SU-DHL-6 (cell line): ENCODE data around the gene TRIM7.

Experiments
- H2AFZ ChIP-seq: fragments of 200-600 bp; sonication (generic); 2 replicates; pipeline ENCODE4 v1.6.1; 2014; ENCODE audit warnings: low read depth, mild to moderate bottlenecking, moderate library complexity, mixed read lengths, antibody characterized with exemption, low read length; ENCODE audit not compliant: severe bottlenecking
- H3F3A ChIP-seq: fragments of 200-600 bp; shearing (Covaris generic); 2 replicates; pipeline ENCODE4 v1.6.0; 2016; ENCODE audit warnings: antibody characterized with exemption, mild to moderate bottlenecking; ENCODE audit not compliant: insufficient read depth
- H3K27ac ChIP-seq: fragments of 200-600 bp; sonication (generic); 2 replicates; pipeline ENCODE4 v1.5.1; 2016; ENCODE audit warnings: low read depth, mild to moderate bottlenecking, low read length, moderate library complexity, mixed read lengths
- H3K27me3 ChIP-seq: fragments of 200-600 bp; sonication (generic), shearing (Covaris generic); 2 replicates; pipeline ENCODE4 v1.6.0; 2014; ENCODE audit warnings: mild to moderate bottlenecking, low read length
- H3K36me3 ChIP-seq: fragments of 200-600 bp; sonication (generic); 2 replicates; pipeline ENCODE4 v1.6.1; 2014; ENCODE audit warnings: mild to moderate bottlenecking, low read length, mixed read lengths
- H3K4me2 ChIP-seq: fragments of 300-600, 200-600 bp; shearing (Covaris generic), sonication (generic); 2 replicates; pipeline ENCODE4 v1.6.0; 2014; ENCODE audit warnings: low read length, low read depth, mild to moderate bottlenecking; ENCODE audit not compliant: poor library complexity, severe bottlenecking
- H3K4me3 ChIP-seq: fragments of 200-600 bp; sonication (generic); 2 replicates; pipeline ENCODE4 v1.5.1; 2014; ENCODE audit warnings: antibody characterized with exemption, low read length, mild to moderate bottlenecking, mixed read lengths; ENCODE audit not compliant: insufficient read depth, poor library complexity, severe bottlenecking
- H3K79me2 ChIP-seq: fragments of 200-600 bp; sonication (generic); 2 replicates; pipeline ENCODE4 v1.6.1; 2014; ENCODE audit warnings: mild to moderate bottlenecking, low read length, moderate library complexity; ENCODE audit not compliant: insufficient read depth
- H3K9ac ChIP-seq: fragments of 200-600 bp; sonication (generic); 2 replicates; pipeline ENCODE4 v1.7.0; 2014; ENCODE audit warnings: mild to moderate bottlenecking, low read length
- H3K9me2 ChIP-seq: fragments of 200-600 bp; sonication (generic); replicated peaks from 2 replicates; pipeline ENCODE4 v1.6.1; 2014; ENCODE audit warnings: low read length; ENCODE audit not compliant: insufficient read depth
- H3K9me3 ChIP-seq: fragments of 200-600 bp; sonication (generic); 2 replicates; pipeline ENCODE4 v1.6.1; 2014; ENCODE audit warnings: low read length, mixed read lengths; ENCODE audit not compliant: insufficient read depth
- H4K20me1 ChIP-seq: fragments of 200-600 bp; sonication (generic); 2 replicates; pipeline ENCODE4 v1.6.1; 2014; ENCODE audit warnings: low read depth, mild to moderate bottlenecking, antibody characterized with exemption, low read length, moderate library complexity, mixed read lengths
- EZH2phosphoT487 ChIP-seq: fragments of 200-600 bp; sonication (generic), shearing (Covaris generic); conservative IDR thresholded peaks from 2 replicates; pipeline ENCODE4 v1.6.1; 2018; ENCODE audit warnings: mild to moderate bottlenecking, antibody characterized with exemption, low read length, moderate library complexity, mixed read lengths
- TF ChIP-seq, protein P1 (sequence below): fragments of 200-600 bp; sonication (generic); IDR thresholded peaks from one replicate; pipeline ENCODE4 v1.5.1; 2017; ENCODE audit warnings: antibody characterized with exemption, mild to moderate bottlenecking, low read length, moderate library complexity; ENCODE audit not compliant: insufficient read depth, poor library complexity, severe bottlenecking

The TRIM7 gene

DNA sequence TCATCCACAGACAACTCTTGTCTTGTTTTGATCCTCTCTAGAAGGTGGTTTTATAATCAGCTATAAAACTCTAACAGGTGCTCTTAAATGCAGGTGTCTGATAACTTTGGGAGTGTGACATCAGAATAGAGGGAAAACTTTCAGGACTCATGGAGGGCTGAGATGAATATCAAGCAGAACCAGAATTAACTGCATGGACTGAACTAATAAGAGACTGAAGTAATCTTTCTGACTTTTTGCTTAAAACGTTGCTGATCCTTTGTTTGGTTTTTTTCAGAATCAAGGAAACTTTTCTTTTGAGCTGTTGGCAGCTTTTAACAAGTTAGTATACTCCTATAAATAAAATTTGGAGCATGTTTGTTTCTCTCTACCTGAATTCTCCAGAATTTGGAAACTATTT is 59.9 kb downstream of the TRIM7 start:
- Histone ChIP-seq H3K79me2 (no peaks in the 10 kb centered on the region), H3K4me3 (no peak overlapping the region), H3K4me2 (no peak overlapping the region), H2AFZ (no peak overlapping the region), H3K9ac (no peak overlapping the region), H3F3A (no peaks in the 10 kb centered on the region), H4K20me1 (no peaks in the 10 kb centered on the region), H3K9me2 (no peaks in the 10 kb centered on the region), H3K36me3 (0 out of 2 replicates have a peak, but pooled peaks cover 3% of the 10 kb centered on the region), H3K27me3 (no peaks in the 10 kb centered on the region; the same call in 1 of the 2 replicates), H3K27ac (no peak overlapping the region), H3K9me3 (peaks cover 9% of the 10 kb centered on the region)
- TF ChIP-seq, protein P1, sequence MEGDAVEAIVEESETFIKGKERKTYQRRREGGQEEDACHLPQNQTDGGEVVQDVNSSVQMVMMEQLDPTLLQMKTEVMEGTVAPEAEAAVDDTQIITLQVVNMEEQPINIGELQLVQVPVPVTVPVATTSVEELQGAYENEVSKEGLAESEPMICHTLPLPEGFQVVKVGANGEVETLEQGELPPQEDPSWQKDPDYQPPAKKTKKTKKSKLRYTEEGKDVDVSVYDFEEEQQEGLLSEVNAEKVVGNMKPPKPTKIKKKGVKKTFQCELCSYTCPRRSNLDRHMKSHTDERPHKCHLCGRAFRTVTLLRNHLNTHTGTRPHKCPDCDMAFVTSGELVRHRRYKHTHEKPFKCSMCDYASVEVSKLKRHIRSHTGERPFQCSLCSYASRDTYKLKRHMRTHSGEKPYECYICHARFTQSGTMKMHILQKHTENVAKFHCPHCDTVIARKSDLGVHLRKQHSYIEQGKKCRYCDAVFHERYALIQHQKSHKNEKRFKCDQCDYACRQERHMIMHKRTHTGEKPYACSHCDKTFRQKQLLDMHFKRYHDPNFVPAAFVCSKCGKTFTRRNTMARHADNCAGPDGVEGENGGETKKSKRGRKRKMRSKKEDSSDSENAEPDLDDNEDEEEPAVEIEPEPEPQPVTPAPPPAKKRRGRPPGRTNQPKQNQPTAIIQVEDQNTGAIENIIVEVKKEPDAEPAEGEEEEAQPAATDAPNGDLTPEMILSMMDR = no peak
- no peak for TF ChIP-seq EZH2phosphoT487
